Osteocyte (in vitro differentiated cells): ENCODE data around the gene CDC20B. TPM values are rescaled to one million over a fixed set of nuclear protein-coding genes. Genes with fewer than 3 reads are reported as not detected.
"Not testable (repeated sequence)": the region's sequence is repeated elsewhere in the genome, so short reads cannot be mapped to it uniquely, and the experiment has no call there.

Experiments
- DNase-seq: peaks from one replicate; pipeline ENCODE4 v3.0.0; 2021; ENCODE audit warnings: mixed read lengths; ENCODE audit not compliant: unreplicated experiment; ENCODE audit errors: extremely low spot score
- H3K27ac Mint-ChIP-seq: one replicate; pipeline ENCODE4 v1.8.0; 2021; ENCODE audit warnings: mild to moderate bottlenecking, mixed read lengths; ENCODE audit not compliant: unreplicated experiment
- H3K27me3 Mint-ChIP-seq: one replicate; pipeline ENCODE4 v1.8.0; 2021; ENCODE audit warnings: mixed read lengths; ENCODE audit not compliant: unreplicated experiment
- H3K36me3 Mint-ChIP-seq: one replicate; pipeline ENCODE4 v1.8.0; 2021; ENCODE audit warnings: mixed read lengths; ENCODE audit not compliant: unreplicated experiment
- H3K4me1 Mint-ChIP-seq: one replicate; pipeline ENCODE4 v1.8.0; 2021; ENCODE audit warnings: mixed read lengths; ENCODE audit not compliant: unreplicated experiment
- H3K4me3 Mint-ChIP-seq: one replicate; pipeline ENCODE4 v1.8.0; 2021; ENCODE audit warnings: mild to moderate bottlenecking, moderate library complexity, mixed read lengths; ENCODE audit not compliant: unreplicated experiment
- H3K9me3 Mint-ChIP-seq: one replicate; pipeline ENCODE4 v1.8.0; 2021; ENCODE audit warnings: mixed read lengths; ENCODE audit not compliant: unreplicated experiment
- CTCF ChIP-seq: fragments of 200-600 bp; sonication (generic); IDR thresholded peaks from 2 replicates; pipeline ENCODE4 v1.5.0; 2021; ENCODE audit warnings: antibody characterized with exemption, mild to moderate bottlenecking, moderate library complexity
- total RNA-seq: library from RNA; stranded (reverse); gene quantifications from 2 replicates; pipeline ENCODE4 v1.2.1, GENCODE V29; 2021

CDC20B gene
- total RNA-seq, 1 donor from 2014 or later: not detected

GRCh38 chr5:55102348-55102747 is 70.6 kb downstream of the CDC20B start, which contains the start of gene GZMA:
Gene GZMA (plus strand): TSS chr5:55102646. CDS start chr5:55102683, 37 bp downstream.
- H3K36me3 Mint-ChIP-seq: no peaks in the 10 kb centered on the region
- H3K9me3 Mint-ChIP-seq: peaks cover 4% of the 10 kb centered on the region
- no peak within 1 kb of the TSS for H3K4me3 Mint-ChIP-seq
- no peak for DNase-seq
- H3K27me3 Mint-ChIP-seq: peaks cover 31% of the 10 kb centered on the region
- no peak for TF ChIP-seq CTCF
- H3K4me1 Mint-ChIP-seq: no peaks in the 10 kb centered on the region
- H3K27ac Mint-ChIP-seq: no peak within 1 kb of the TSS

- Mint-ChIP-seq H3K27ac (no peak overlapping the region), H3K9me3 (peaks cover 4% of the 10 kb centered on the region), H3K27me3 (peaks cover 31% of the 10 kb centered on the region), H3K4me3 (no peak overlapping the region), H3K4me1 (no peaks in the 10 kb centered on the region), H3K36me3 (no peaks in the 10 kb centered on the region)
- no peak for TF ChIP-seq CTCF
- DNase-seq: no peak
These were observed 71.3 kb downstream of the CDC20B start for GRCh38 chr5:55101556-55102276.

GRCh38 chr5:55101148-55101547 is 71.8 kb downstream of the CDC20B start:
- H3K4me3 Mint-ChIP-seq: not testable (repeated sequence)

GRCh38 chr5:55096861-55097260 is 76.1 kb downstream of the CDC20B start:
- no peak for TF ChIP-seq CTCF
- Mint-ChIP-seq H3K36me3 (no peaks in the 10 kb centered on the region), H3K9me3 (peaks cover 4% of the 10 kb centered on the region), H3K4me3 (no peak overlapping the region), H3K27me3 (peaks cover 33% of the 10 kb centered on the region), H3K27ac (no peak overlapping the region), H3K4me1 (no peaks in the 10 kb centered on the region)
- no peak for DNase-seq

More at GRCh38 chr5:55101148-55101547, 71.8 kb downstream of the CDC20B start:
- H3K9me3 Mint-ChIP-seq, H3K27ac Mint-ChIP-seq, H3K36me3 Mint-ChIP-seq, DNase-seq, H3K4me1 Mint-ChIP-seq: not testable (repeated sequence)
- H3K27me3 Mint-ChIP-seq: peaks cover 33% of the 10 kb centered on the region

- peaks cover 4% of the 10 kb centered on the region for H3K9me3 Mint-ChIP-seq
- peaks cover 35% of the 10 kb centered on the region for H3K27me3 Mint-ChIP-seq
- H3K4me3 Mint-ChIP-seq: no peak overlapping the region
- H3K27ac Mint-ChIP-seq: no peak overlapping the region
- DNase-seq: no peak
- TF ChIP-seq CTCF: no peak
- H3K4me1 Mint-ChIP-seq: no peaks in the 10 kb centered on the region
- no peaks in the 10 kb centered on the region for H3K36me3 Mint-ChIP-seq
These were observed 76.8 kb downstream of the CDC20B start for GRCh38 chr5:55096182-55096581.

GRCh38 chr5:55091011-55091410 is 82.0 kb downstream of the CDC20B start:
- peaks cover 17% of the 10 kb centered on the region for H3K27me3 Mint-ChIP-seq
- not testable (repeated sequence) for H3K9me3 Mint-ChIP-seq, H3K4me1 Mint-ChIP-seq, H3K36me3 Mint-ChIP-seq, H3K4me3 Mint-ChIP-seq, H3K27ac Mint-ChIP-seq, DNase-seq

GRCh38 chr5:55089301-55089700 is 83.7 kb downstream of the CDC20B start:
- not testable (repeated sequence) for H3K9me3 Mint-ChIP-seq, H3K27ac Mint-ChIP-seq, H3K4me3 Mint-ChIP-seq, H3K4me1 Mint-ChIP-seq, H3K36me3 Mint-ChIP-seq, DNase-seq
- peaks cover 17% of the 10 kb centered on the region for H3K27me3 Mint-ChIP-seq
